ENCODE data around the gene LGALS1.

The LGALS1 gene

GRCh38 chr22:37672920-37673455, 2.4 kb upstream of the LGALS1 start:
- TF ChIP-seq CTCF (conservative IDR thresholded peaks at IDR 0.05; ENCODE audit: low read depth), result no peak
- ChIA-PET CTCF (no interaction called here), POLR2A (ENCODE audit: low non-redundant PET) (no interaction called here)
- DNase-seq (ENCODE audit: low spot score), result no peak
- H3K27ac ChIP-seq, result peak overlapping the region; percentile 98

- POLR2A ChIA-PET (ENCODE audit: low non-redundant PET), result no interaction called here
- CTCF ChIA-PET, result no interaction called here
- TF ChIP-seq CTCF (conservative IDR thresholded peaks at IDR 0.05; ENCODE audit: low read depth), result no peak
- no peak for DNase-seq (ENCODE audit: low spot score)
- H3K27ac ChIP-seq, result peak overlapping the region; percentile 98
Observed at GRCh38 chr22:37674248-37674647, 1.2 kb upstream of the LGALS1 start.

GRCh38 chr22:37675930-37676735, 697 bp downstream of the LGALS1 start:
- CTCF ChIA-PET, result no interaction called here

GRCh38 chr22:37676736-37677492, 1.5 kb downstream of the LGALS1 start:
- ChIA-PET POLR2A (ENCODE audit: low non-redundant PET) (no interaction called here), CTCF (interaction anchor here (0.6 kb wide), 1 partner anchor 54 kb away, joined by 3 read pairs; no protein-coding TSS in a partner anchor)
- no peak for TF ChIP-seq CTCF (conservative IDR thresholded peaks at IDR 0.05; ENCODE audit: low read depth)
- H3K27ac ChIP-seq, result peak overlapping the region; percentile 98
- DNase-seq (ENCODE audit: low spot score), result peak; percentile 73

More at GRCh38 chr22:37675930-37676735, 697 bp downstream of the LGALS1 start:
- POLR2A ChIA-PET (ENCODE audit: low non-redundant PET), result interaction anchor here (0.6 to 0.8 kb wide), 3 partner anchors 14 to 54 kb away, joined by 3 to 4 read pairs (median 3); partner anchors contain the start of gene PDXP
- no peak for TF ChIP-seq CTCF (conservative IDR thresholded peaks at IDR 0.05; ENCODE audit: low read depth)
- H3K27ac ChIP-seq, result peak overlapping the region; percentile 98
- DNase-seq (ENCODE audit: low spot score), result no peak

- DNase-seq (ENCODE audit: low spot score), result no peak
- TF ChIP-seq CTCF (conservative IDR thresholded peaks at IDR 0.05; ENCODE audit: low read depth), result no peak
- peak overlapping the region; percentile 98 for H3K27ac ChIP-seq
- POLR2A ChIA-PET (ENCODE audit: low non-redundant PET), result no interaction called here
- CTCF ChIA-PET, result no interaction called here
Observed at GRCh38 chr22:37677493-37677974, 2.1 kb downstream of the LGALS1 start.

GRCh38 chr22:37678372-37678771, 2.9 kb downstream of the LGALS1 start:
- ChIA-PET POLR2A (ENCODE audit: low non-redundant PET) (no interaction called here), CTCF (no interaction called here)
- H3K27ac ChIP-seq, result peak overlapping the region; percentile 98
- no peak for TF ChIP-seq CTCF (conservative IDR thresholded peaks at IDR 0.05; ENCODE audit: low read depth)
- DNase-seq (ENCODE audit: low spot score), result no peak
